ENCODE results near the gene AP5M1. TPM values are rescaled to one million over a fixed set of nuclear protein-coding genes. Genes with fewer than 3 reads are reported as not detected.
"Not testable (repeated sequence)": the region's sequence is repeated elsewhere in the genome, so short reads cannot be mapped to it uniquely, and the experiment has no call there.

Gene AP5M1
- polyA plus RNA-seq, 3 donors from 2014 or later, result 27.2 to 52.0 (median 42.7) TPM

DNA sequence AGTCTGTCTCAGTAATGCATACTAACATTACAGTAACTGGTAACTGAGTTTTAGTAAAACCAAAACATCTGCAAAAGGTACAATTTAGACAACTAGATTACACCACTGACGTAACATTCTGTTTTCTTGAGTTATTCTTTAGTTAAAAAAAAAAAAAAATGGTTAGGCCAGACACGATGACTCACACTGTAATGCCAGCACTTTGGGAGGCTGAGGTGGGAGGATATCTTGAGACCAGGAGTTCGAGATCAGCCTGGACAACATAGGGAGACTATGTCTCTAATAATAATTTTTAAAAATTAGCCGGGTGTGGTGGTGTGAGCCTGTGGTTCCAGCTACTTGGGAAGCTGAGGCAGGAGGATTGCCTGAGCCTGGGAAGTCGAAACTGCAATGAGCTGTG is 34.1 kb downstream of the AP5M1 start:
- Mint-ChIP-seq H3K4me1 (no peaks in the 10 kb centered on the region), H3K4me3 (no peak overlapping the region), H3K27me3 (ENCODE audit: low read depth in 3 of 3) (peaks cover 0 to 7% (median 2%) of the 10 kb centered on the region in 3 donors), H3K36me3 (no peaks in the 10 kb centered on the region), H3K9me3 (no peaks in the 10 kb centered on the region), H3K27ac (no peak overlapping the region)
- DNase-seq, result no peak

DNA sequence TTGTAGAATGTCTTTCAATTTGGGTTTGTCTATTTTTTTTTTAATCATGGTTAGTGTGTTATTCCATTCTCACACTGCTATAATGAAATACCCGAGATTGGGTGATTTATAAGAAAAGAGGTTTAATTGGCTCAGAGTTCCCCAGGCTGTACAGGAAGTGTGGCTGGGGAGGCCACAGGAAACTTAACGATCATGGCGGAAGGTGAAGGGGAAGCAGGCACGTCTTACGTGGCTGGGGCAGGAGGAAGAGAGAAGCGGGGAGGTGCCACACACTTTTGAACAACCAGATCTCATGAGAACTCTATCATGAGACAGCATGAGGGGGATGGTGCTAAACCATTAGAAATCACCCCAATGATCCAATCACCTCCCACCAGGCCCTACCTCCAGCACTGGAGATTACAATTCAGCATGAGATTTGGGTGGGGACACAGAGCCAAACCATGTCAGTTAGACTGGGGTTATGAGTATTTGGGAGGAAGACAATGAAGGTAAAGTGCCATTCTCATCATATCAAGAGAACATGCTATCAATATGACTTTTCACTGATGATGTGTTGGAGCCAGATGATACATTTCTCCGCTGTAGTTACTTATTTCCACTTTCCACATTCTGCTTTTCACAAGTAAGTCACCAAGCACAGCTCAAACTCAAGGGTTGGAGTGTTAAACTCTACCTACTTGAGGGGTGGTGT is 45.8 kb downstream of the AP5M1 start:
- Mint-ChIP-seq H3K27ac (peak overlapping the region in 1 of 6 donors; percentile 12), H3K4me3 (no peak overlapping the region), H3K27me3 (ENCODE audit: low read depth in 3 of 3) (peaks cover 0 to 4% (median 0%) of the 10 kb centered on the region in 3 donors), H3K4me1 (peaks cover 5 to 6% of the 10 kb centered on the region in 2 donors), H3K36me3 (no peaks in the 10 kb centered on the region), H3K9me3 (no peaks in the 10 kb centered on the region)
- no peak for DNase-seq

DNA sequence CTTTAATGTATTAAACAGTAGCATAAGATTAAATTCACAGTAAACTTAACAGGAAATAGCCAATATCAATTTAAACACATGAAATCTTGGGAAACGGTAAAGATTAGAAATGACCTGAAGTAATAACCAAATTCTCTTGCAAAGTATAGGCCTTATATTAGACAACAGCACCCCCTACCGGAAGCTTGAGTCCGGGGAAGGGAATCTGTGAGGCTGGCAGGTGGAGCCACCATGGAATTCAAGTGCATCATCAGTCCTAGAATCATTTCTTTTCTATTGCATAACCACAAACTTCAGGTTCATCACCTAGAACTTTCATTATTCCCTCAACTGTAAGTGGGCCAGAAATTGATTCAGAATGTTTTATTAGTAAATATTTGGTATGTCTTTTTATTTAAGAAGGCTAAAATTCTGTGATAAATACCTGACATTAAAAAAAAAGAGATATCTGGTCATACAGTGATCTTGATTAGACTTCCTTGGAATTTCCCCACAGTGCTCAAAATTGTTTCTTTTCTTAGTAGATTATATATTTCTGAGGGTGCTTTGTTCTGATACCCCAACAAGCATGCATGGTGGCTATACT is 48.6 kb downstream of the AP5M1 start:
- no peaks in the 10 kb centered on the region for H3K36me3 Mint-ChIP-seq
- no peak overlapping the region for H3K27ac Mint-ChIP-seq
- DNase-seq, result peak; percentile 57 to 68 (median 64)
- H3K4me1 Mint-ChIP-seq, result peaks cover 5 to 6% of the 10 kb centered on the region in 2 donors
- no peaks in the 10 kb centered on the region for H3K9me3 Mint-ChIP-seq
- no peak overlapping the region for H3K4me3 Mint-ChIP-seq
- H3K27me3 Mint-ChIP-seq (ENCODE audit: low read depth in 3 of 3), result peaks cover 0 to 2% (median 0%) of the 10 kb centered on the region in 3 donors

DNA sequence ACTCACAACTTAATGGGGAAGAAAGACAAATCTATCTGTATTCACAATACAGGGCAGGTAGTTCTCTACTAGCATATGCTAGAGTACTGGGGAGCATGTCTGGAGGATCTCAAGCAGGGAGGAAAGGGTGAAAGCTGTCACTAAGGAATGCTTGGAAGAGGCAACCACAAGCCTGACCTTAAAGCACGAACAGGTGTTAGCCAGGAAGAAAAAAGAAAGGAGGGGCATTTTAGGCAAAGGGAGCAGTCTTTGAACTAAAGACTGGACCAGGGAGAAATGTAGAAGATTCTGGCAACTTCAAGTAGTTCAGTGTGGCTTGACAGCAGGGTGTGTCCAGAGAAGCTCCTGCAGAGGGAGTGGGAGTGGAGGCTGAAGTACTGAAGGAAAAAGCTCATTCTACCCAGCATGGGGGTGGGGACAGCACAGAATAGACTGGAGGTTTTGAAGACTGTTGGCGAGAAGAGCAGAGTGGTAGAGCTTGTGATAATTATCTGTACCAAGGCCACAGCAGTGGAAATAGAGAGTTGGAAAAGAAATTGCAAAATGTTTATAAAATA is 50.9 kb downstream of the AP5M1 start:
- no peak for DNase-seq
- Mint-ChIP-seq H3K4me1 (peaks cover 0 to under 1% of the 10 kb centered on the region in 2 donors), H3K36me3 (no peaks in the 10 kb centered on the region)

DNA sequence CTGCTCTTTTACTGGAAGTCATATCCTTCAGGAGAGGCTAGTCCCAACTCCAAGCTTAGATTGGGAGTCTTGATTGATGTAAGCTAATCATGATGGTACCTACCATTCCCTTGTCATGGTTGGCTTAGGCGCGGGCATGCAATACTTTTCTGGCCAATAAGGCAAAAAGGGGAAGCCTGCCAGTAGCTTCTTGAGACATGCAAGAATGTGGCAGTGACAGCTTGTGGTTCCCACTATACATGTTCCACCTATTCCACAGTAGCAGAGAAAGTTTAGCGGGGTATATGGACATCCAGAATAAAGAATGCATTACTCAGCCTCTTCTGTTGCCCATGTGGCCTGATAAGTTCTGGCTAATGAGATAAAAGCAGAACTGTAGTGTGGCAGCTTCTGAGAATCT is 55.0 kb downstream of the AP5M1 start:
- H3K4me1 Mint-ChIP-seq, result no peaks in the 10 kb centered on the region
- no peaks in the 10 kb centered on the region for H3K9me3 Mint-ChIP-seq
- no peak for DNase-seq
- H3K4me3 Mint-ChIP-seq, result no peak overlapping the region
- H3K36me3 Mint-ChIP-seq, result no peaks in the 10 kb centered on the region
- H3K27me3 Mint-ChIP-seq (ENCODE audit: low read depth in 3 of 3), result peaks cover 0 to 6% (median 0%) of the 10 kb centered on the region in 3 donors
- H3K27ac Mint-ChIP-seq, result no peak overlapping the region

More for the DNA sequence above, 50.9 kb downstream of the AP5M1 start:
- no peaks in the 10 kb centered on the region for H3K9me3 Mint-ChIP-seq
- no peak overlapping the region for H3K4me3 Mint-ChIP-seq
- H3K27me3 Mint-ChIP-seq (ENCODE audit: low read depth in 3 of 3), result peaks cover 0 to 3% (median 0%) of the 10 kb centered on the region in 3 donors
- no peak overlapping the region for H3K27ac Mint-ChIP-seq

DNA sequence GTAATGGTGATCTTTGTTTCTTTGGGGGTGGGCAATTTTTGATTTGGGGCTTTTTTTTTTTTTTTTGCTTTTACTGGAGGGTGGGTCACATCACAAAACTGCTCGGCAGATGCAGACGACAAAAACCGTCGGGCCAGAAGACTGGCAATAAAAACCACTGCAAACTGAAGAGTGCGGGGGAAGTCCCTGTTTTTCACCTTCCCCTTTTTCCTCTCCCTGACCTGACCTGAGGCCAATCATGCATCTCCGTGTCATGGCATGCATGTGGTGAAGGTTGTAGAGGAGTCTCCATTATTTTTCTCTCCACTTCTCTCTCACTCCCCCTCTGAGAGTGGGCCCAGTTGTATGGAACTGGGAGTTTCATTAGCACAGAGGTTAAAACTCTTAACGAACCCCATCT is 57.5 kb downstream of the AP5M1 start:
- no peaks in the 10 kb centered on the region for H3K9me3 Mint-ChIP-seq
- H3K4me3 Mint-ChIP-seq, result no peak overlapping the region
- no peaks in the 10 kb centered on the region for H3K4me1 Mint-ChIP-seq
- peaks cover 0 to 6% (median 0%) of the 10 kb centered on the region in 3 donors for H3K27me3 Mint-ChIP-seq (ENCODE audit: low read depth in 3 of 3)
- no peak for DNase-seq
- no peak overlapping the region for H3K27ac Mint-ChIP-seq
- no peaks in the 10 kb centered on the region for H3K36me3 Mint-ChIP-seq

DNA sequence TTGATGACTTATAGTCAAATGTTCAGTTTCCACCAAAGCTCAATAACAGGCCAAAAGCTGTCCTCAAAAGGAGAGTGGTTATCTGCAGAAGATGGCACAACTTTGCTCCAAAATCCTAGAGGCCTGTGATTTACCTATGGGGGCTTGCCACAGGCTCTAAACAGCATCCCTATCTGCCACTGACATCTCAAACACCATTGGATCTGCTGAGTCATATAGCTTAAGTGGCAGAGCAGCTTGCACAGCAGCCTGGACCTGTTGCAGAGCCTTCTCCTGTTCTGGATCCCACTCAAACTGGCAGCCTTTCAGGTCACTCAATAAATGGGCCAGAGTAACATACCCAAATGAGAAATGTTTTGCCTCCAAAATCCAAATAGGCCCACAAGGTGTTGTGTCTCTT is 61.1 kb downstream of the AP5M1 start:
- Mint-ChIP-seq H3K9me3 (peaks cover under 1 to 5% (median 3%) of the 10 kb centered on the region in 6 donors), H3K27ac (no peak overlapping the region), H3K36me3 (peaks cover 0 to 1% (median 0%) of the 10 kb centered on the region in 3 donors), H3K4me3 (no peak overlapping the region), H3K4me1 (no peaks in the 10 kb centered on the region), H3K27me3 (ENCODE audit: low read depth in 3 of 3) (peaks cover 0 to 5% (median 3%) of the 10 kb centered on the region in 3 donors)
- no peak for DNase-seq

DNA sequence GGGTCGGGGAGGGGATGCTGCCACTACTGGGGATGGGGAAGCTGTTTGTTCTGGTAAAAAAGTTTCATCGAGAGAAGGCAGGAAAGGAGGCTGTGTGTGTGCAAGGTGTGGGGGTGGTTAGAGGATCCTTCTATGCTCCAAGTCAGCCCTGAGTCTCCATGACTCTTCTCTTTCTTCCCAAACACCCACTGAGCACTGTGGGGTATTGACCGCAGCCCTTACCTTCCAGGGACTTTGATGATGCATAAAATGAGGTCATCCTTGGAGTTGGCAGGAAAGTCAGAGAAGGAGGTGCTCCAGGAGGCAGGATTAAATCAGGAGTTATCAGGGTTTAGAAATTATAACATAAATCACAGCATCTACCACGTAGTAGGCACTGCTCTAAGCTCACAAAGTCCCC is 63.7 kb downstream of the AP5M1 start:
- DNase-seq; H3K4me1 Mint-ChIP-seq; H3K27me3 Mint-ChIP-seq (ENCODE audit: low read depth in 3 of 3); H3K4me3 Mint-ChIP-seq; H3K27ac Mint-ChIP-seq; H3K36me3 Mint-ChIP-seq: not testable (repeated sequence)
- peaks cover 15 to 27% (median 18%) of the 10 kb centered on the region in 6 donors for H3K9me3 Mint-ChIP-seq

DNA sequence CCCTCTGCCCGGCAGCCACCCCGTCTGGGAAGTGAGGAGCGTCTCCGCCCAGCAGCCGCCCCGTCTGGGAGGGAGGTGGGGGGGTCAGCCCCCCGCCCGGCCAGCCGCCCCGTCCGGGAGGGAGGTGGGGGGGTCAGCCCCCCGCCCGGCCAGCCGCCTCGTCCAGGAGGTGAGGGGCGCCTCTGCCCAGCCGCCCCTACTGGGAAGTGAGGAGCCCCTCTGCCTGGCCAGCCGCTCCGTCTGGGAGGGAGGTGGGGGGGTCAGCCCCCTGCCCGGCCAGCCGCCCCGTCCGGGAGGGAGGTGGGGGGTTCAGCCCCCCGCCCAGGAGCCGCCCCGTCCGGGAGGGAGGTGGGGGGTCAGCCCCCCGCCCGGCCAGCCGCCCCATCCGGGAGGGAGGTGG is 65.0 kb downstream of the AP5M1 start:
- peaks cover 17 to 27% (median 18%) of the 10 kb centered on the region in 6 donors for H3K9me3 Mint-ChIP-seq
- H3K27ac Mint-ChIP-seq; H3K4me1 Mint-ChIP-seq; DNase-seq; H3K27me3 Mint-ChIP-seq (ENCODE audit: low read depth in 3 of 3); H3K4me3 Mint-ChIP-seq; H3K36me3 Mint-ChIP-seq: not testable (repeated sequence)

DNA sequence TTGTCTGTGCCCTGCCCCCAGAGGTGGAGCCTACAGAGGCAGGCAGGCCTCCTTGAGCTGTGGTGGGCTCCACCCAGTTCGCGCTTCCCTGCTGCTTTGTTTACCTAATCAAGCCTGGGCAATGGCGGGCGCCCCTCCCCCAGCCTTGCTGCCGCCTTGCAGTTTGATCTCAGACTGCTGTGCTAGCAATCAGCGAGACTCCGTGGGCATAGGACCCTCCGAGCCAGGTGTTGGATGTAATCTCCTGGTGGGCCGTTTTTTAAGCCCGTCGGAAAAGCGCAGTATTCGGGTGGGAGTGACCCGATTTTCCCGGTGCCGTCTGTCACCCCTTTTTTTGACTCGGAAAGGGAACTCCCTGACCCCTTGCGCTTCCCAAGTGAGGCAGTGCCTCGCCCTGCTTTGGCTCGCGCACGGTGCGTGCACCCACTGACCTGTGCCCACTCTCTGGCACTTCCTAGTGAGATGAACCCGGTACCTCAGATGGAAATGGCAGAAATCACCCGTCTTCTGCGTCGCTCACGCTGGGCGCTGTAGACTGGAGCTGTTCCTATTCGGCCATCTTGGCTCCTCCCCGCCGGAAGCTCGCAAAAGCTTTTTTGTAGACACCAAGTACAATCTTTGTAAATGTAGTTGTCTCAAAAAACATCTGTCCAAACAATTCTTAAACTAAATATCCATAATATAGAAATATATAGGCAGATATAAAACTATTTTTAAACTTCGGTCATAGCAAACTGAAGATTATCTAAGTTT is 75.0 kb downstream of the AP5M1 start:
- H3K4me3 Mint-ChIP-seq, result peak overlapping the region in 1 of 5 donors; percentile 47
- H3K9me3 Mint-ChIP-seq; H3K4me1 Mint-ChIP-seq; DNase-seq; H3K36me3 Mint-ChIP-seq; H3K27me3 Mint-ChIP-seq (ENCODE audit: low read depth in 3 of 3); H3K27ac Mint-ChIP-seq: not testable (repeated sequence)

DNA sequence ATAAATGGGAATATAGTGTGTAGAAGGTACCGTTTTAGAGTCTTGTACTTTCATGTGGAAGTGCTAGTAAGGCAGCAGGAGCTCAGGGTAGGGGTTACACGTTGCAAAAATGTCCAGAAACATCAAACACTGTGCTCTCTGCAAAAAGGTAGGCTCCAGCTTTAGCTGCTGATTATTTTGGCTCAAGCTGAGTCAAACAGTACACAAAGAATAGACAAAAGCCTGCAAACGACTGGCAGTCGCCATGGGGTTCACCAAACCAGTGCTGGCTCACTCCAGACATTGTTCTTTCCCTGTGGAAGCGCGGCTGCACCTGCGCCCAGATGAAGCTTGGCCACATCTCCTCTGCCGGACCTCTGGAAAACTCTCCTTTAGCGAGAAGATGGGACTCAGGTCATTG is 76.3 kb downstream of the AP5M1 start:
- Mint-ChIP-seq H3K27me3 (ENCODE audit: low read depth in 3 of 3) (peaks cover 0 to 4% (median 3%) of the 10 kb centered on the region in 3 donors), H3K4me1 (no peaks in the 10 kb centered on the region), H3K36me3 (no peaks in the 10 kb centered on the region), H3K4me3 (no peak overlapping the region), H3K9me3 (peaks cover 0 to 2% (median 0%) of the 10 kb centered on the region in 6 donors), H3K27ac (no peak overlapping the region)
- DNase-seq, result no peak

DNA sequence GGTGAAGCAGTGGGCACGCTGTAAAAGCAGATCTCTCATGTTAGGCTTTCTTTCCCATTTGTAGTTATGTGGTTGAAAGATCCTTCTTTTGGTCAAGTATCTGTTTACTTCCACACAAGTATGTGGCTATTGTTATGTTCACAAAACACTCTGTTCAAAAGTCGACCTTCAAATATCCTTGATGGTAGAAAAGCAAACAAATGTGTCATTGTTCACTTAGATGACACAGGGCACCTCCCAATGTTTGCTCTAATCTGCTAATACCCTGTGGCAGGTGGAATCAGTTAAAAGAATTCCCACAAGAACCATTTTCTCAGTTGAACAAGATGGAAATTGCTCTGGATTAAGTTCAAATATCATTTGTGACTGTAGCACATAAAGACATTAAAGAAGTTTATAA is 78.0 kb downstream of the AP5M1 start:
- no peaks in the 10 kb centered on the region for H3K4me1 Mint-ChIP-seq
- H3K9me3 Mint-ChIP-seq, result peaks cover 0 to 2% (median 0%) of the 10 kb centered on the region in 6 donors
- no peak overlapping the region for H3K4me3 Mint-ChIP-seq
- no peak overlapping the region for H3K27ac Mint-ChIP-seq
- no peak for DNase-seq
- peaks cover 0 to 4% (median 3%) of the 10 kb centered on the region in 3 donors for H3K27me3 Mint-ChIP-seq (ENCODE audit: low read depth in 3 of 3)
- H3K36me3 Mint-ChIP-seq, result no peaks in the 10 kb centered on the region
